Pons (tissue), 1 donor: ENCODE measurements around the gene ALS2CL.
"Not testable (repeated sequence)": the region's sequence is repeated elsewhere in the genome, so short reads cannot be mapped to it uniquely, and the experiment has no call there.

Source experiments
- DNase-seq: peaks from one replicate; pipeline ENCODE4 v3.0.0-alpha.2; 2016; ENCODE audit warnings: low spot score

ALS2CL gene

DNA sequence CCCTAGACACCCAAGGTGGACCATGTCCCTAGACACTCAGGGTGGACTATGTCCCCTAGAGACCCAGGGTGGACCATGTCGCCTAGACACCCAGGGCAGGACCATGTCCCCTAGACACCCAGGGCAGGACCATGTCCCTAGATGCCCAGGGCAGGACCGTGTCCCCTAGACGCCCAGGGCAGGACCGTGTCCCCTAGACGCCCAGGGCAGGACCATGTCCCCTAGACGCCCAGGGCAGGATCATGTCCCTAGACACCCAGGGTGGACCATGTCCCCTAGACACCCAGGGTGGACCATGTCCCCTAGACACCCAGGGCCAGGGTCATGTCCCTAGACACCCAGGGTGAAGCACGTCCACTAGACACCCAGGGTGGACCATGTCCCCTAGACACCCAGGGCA lies 10.9 kb upstream of the ALS2CL start:
- DNase-seq, result not testable (repeated sequence)

- DNase-seq, result no peak
Observed at GRCh38 chr3:46703013-46703520, 9.6 kb upstream of the ALS2CL start.

DNA sequence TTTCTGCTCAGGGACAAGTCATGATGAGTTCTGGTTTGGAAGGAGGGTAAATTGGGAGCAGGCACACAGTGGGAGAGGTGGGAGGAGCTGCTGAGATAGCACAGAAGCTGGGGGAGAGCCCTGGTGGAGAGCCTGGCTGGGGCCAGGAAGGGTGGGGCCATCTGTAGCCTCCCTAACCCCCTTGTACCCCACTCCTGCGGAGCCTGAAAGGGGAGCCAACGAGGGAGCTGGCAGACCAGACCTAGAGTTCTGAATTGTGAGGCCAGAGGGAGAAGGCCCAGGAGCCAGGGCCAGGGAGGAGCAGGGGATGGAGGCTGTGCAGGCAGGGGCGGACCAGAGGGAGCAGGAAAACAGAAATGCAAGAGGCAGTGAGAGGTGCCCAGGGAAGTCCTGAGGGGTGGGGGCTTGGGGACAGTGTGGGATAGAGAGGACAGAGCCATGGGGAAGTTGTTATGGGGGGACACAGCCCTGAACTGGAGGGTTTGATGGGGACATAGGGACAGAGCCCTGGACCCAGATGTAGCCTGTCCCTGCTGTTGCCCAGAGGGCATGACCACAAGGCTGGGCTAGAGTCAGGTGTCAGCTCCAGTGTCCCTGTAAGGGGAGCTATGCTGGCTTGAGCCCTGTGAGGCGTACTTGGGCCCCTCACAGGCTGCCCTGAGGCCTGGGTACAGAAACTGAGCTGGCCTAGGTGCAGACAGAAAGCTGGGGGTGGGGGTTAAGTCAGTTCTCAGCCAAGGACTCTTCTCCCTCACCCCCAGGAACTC lies 8.9 kb upstream of the ALS2CL start:
- no peak for DNase-seq

DNA sequence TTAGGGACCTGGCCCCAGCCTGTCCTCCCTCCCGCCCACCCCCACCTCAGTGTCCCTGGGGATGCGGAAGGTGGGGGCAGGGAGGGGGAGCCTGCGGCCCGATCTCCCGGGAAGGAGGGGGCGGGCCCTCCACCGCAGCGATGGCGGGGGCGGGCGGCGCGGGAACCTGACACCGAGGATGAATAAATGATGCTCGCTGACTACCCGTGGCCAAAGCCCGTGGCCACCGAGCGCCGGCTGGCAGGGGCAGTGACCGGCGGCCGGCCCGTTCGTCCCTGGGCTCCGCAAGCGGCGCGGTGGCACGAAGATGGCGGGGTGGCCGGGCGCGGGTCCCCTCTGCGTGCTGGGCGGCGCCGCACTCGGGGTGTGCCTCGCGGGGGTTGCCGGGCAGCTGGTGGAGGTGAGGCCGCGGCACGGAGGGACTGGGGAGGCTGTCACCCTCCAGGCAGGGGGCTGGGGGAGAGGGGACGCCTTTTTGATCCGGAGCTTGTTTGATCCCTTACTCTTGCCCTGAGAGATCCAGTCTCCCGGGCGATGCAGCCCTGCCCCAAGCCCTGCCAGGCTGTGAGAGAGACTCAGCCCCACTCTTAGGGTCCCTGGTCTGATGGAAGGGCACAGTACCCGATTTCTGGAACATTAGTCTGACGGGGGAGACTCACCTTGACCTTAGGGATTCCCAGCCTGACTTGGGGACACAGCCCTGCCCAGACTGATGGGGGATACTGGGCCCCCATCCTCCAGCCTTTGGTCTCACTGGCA lies 7.9 kb upstream of the ALS2CL start, which contains the start of gene TMIE:
Gene TMIE (plus strand): TSS at position 212 of the 759 bp plus-strand sequence. CDS start 96 bp downstream, at position 308.
- no peak for DNase-seq

DNA sequence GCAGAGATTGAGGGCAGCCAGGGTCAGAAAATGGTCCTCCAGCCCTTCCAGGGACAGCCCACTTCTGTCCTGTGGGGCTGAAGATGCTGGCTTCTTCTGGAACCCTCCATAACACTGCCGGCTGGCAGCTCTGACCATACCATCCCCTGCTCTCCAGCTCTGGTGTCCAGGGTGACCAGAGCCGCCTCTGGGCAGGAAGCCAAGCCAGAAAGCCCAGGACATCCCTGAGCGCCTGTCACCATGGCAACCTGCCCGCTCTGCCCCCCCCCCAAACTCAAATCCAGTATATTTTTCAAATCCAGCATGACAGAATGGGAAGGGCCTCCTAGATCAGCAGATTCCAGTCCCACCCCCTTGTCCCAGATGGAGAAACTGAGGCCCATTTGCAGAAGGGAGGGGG lies 7.3 kb upstream of the ALS2CL start:
- peak; percentile 48 for DNase-seq

- peak; percentile 74 for DNase-seq
Observed at GRCh38 chr3:46699676-46700523, 6.4 kb upstream of the ALS2CL start.

DNA sequence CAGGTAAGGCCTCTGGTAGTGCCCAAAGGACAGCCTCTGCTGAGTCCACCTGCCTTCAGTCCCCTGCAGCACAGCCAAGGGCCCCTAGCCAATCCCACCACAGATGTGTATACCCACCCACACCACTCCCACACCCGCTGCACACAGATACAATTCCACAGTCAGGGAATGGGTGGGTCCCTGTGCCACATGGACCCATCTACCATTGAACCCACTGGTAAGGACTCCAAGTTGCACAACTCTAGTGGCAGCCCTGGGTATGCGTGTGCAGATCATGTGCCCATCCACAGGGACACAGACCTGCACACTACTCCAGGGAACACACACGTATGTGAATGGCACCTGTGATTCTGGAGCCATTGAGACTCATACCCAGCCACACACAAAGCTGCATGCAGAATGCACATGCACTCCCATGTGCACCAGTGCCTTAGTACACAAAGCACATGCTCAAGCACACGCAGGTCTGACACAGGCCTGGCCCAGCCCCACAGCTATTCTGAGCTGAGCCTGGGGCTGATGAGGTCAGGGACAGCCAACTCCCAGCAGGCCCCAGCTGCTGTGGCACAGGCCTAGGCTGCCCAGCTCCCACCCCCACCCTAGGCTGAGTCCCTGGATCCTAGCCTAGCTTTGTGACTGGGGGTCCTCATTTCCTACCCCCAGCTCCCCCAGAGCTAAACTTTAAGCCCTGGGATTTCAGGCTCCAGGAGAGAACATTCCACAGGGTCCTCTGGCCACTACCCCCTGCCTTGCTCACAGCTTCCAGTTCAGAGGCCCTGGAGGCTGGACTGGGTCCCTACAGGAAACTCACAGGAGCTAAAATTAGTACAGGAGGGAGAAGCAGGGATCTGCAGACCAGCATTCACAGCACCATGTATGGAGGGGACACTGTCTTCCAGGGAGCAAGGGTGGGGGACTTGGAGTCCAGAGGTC lies 2.7 kb upstream of the ALS2CL start:
- peak; percentile 5 for DNase-seq

GRCh38 chr3:46695177-46695961 lies 1.9 kb upstream of the ALS2CL start:
- peak; percentile 72 for DNase-seq

DNA sequence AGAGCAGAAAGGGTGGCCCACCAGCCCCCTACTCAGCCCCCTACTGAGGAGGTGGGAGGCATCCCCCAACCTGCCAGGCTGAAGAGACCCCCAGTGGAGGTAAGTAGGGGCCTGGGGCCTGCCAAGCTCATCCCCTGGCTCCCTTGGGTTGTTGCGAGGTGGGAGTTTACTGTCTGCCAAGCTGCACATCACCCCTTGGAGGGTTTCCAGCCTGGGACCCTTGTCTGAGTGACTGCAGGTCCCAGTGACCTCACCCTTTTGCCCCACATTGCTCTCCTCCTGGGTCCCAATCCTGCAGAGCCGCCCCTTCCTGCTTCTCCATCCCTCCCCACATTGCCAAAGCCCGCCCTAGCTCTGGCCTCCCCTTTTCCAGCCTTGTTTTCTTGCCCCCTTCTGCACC lies 1.0 kb upstream of the ALS2CL start:
- no peak for DNase-seq

GRCh38 chr3:46693892-46694226 lies 380 bp upstream of the ALS2CL start:
- DNase-seq, result no peak

- no peak for DNase-seq
Observed at GRCh38 chr3:46692566-46692990, 901 bp downstream of the ALS2CL start.

DNA sequence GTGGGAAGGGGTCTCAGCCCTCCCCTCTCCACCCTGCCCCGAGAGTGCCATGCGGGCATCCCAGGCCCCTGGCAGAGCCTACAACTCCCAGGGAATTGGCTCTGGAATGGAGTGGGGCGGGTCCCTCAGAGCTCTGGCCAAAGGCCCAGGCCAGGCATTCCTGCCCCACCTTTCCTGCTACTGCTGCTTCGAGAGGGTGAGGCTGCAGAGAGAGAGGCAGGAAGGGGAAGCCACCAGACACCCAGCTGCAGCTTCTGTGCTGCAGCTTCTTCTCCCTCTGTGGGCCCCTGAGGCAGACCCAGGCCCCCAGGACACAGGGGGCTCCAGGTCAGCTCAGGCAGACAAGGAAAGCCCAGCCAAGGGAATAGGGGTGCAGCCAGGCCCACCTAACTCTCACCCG lies 2.7 kb downstream of the ALS2CL start:
- no peak for DNase-seq

DNA sequence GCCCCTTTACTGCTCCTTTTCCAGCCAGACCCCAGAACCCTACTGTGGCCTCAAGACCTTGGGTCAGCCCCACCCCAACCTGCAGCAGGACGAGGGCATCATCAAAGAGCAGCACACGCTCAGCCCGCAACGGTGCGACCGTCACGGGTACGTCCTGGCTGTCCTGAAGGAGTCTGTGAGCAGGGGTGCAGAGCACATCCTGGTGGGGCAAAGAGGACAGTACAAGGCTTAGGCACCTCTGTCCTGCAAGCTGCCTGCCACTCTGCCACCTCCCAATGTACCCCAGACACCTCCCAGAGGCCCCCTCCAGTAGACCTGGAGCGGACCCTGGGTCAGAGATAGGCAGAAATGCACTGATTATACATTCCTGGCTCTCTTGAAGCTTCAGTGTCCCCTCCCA lies 8.0 kb downstream of the ALS2CL start:
- no peak for DNase-seq

DNA sequence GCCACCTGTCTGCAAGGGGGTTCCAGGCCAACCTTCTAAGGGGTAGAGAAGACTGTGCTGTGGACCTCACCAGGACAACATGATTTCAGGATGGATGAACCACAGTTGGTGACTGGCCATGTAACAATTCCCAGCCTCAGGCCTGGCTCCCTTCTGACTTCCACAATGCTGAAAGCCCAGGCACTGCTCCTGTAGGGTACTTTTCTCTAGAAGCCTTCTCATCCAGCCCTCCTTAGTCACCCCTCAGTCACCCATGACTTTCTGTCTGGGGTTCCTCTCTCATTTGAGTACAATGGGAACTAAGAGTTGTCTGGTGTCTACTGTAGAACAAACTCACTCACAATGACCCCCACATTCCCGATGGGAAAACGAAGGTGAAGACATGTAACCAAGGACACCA lies 8.6 kb downstream of the ALS2CL start:
- no peak for DNase-seq

GRCh38 chr3:46682974-46683373 lies 10.5 kb downstream of the ALS2CL start:
- no peak for DNase-seq

GRCh38 chr3:46681856-46682540 lies 11.5 kb downstream of the ALS2CL start:
- DNase-seq, result no peak

GRCh38 chr3:46681387-46681786 lies 12.1 kb downstream of the ALS2CL start:
- DNase-seq, result no peak

- DNase-seq, result no peak
Observed at GRCh38 chr3:46680298-46680826, 13.1 kb downstream of the ALS2CL start.

DNA sequence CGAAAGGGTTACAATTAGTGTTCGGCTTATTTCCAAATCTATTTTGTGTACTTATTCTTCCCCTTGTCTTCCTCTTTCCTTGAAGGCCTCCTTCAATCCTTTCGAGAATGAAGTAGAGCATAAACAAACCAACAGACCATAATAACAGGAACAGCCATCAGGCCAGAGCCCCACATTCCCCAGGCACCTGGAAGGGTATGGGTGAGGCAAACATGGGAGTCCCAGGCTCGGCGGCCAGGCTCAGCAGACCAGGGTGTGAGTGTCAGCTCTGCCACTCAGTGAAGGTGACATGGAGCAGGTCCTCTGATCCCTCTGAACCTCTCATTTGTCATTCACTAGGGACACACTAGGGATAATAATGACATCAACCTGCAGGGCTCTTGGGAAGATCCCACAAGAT lies 13.8 kb downstream of the ALS2CL start:
- no peak for DNase-seq

DNA sequence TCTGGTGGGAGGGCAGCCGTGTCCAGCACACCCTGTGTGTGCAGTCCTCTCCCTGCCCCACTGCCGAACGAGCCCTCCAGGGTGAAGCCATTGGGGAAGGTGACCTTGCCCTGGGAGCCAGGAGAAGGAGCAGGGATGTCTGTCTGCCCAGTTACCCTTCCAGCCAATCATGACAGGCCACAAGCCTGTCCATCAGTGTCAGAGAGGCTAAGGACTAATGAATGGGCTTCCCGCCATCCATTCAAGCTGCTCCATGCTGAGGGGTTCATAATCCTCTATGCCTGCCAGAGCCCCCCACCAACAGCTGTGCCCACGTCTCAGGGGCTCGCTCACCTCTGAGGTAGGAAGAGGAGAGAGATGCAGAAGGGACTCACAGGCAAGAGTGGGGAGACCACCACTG lies 15.2 kb downstream of the ALS2CL start:
- DNase-seq, result no peak
